Mesenchymal stem cell (in vitro differentiated cells and primary cell): ENCODE results near the gene TCN1.
A peak's percentile ranks its signal among the peaks of the same experiment; 100 is the strongest.
"Not testable (repeated sequence)": the region's sequence is repeated elsewhere in the genome, so short reads cannot be mapped to it uniquely, and the experiment has no call there.

ENCODE experiments used
- DNase-seq: peaks from one replicate; pipeline ENCODE4 v3.0.0-alpha.2; 2013
- H2AFZ ChIP-seq: one replicate; pipeline ENCODE4 v1.6.1; 2013; ENCODE audit warnings: low read depth, mild to moderate bottlenecking, control low read depth, inconsistent platforms, low read length, moderate library complexity
- H2AK5ac ChIP-seq: 2 replicates; pipeline ENCODE4 v1.6.1; 2013; ENCODE audit warnings: low read length, moderate library complexity, mild to moderate bottlenecking, inconsistent platforms; ENCODE audit not compliant: severe bottlenecking
- H2BK120ac ChIP-seq: one replicate; pipeline ENCODE4 v1.6.1; 2013; ENCODE audit warnings: low read depth, mild to moderate bottlenecking, inconsistent platforms, low read length, moderate library complexity
- H2BK12ac ChIP-seq, 2 experiments: one replicate each; pipeline ENCODE4 v1.6.1; 2013; ENCODE audit warnings: inconsistent platforms in 2 of 2, low read length in 2 of 2, mild to moderate bottlenecking in 2 of 2, moderate library complexity in 2 of 2, control low read depth in 1 of 2
- H2BK15ac ChIP-seq: one replicate; pipeline ENCODE4 v1.6.1; 2013; ENCODE audit warnings: mild to moderate bottlenecking, low read depth, inconsistent platforms; ENCODE audit not compliant: poor library complexity, severe bottlenecking
- H2BK5ac ChIP-seq: 2 replicates; pipeline ENCODE4 v1.6.1; 2013; ENCODE audit warnings: low read depth, mild to moderate bottlenecking, low read length, control low read depth, inconsistent platforms; ENCODE audit not compliant: poor library complexity, severe bottlenecking
- H3K14ac ChIP-seq, 2 experiments: one replicate each; pipeline ENCODE4 v1.6.1; 2013; ENCODE audit warnings: inconsistent platforms in 2 of 2, low read length in 2 of 2, control low read depth in 1 of 2, mild to moderate bottlenecking in 1 of 2, moderate library complexity in 1 of 2
- H3K18ac ChIP-seq, 2 experiments: one replicate each; pipeline ENCODE4 v1.6.1; 2013; ENCODE audit warnings: inconsistent platforms in 2 of 2, low read length in 2 of 2, control low read depth in 1 of 2, low read depth in 1 of 2, mild to moderate bottlenecking in 1 of 2
- H3K23ac ChIP-seq, 2 experiments: one replicate each; pipeline ENCODE4 v1.6.1; 2013; ENCODE audit warnings: inconsistent platforms in 2 of 2, low read length in 2 of 2, mild to moderate bottlenecking in 2 of 2, moderate library complexity in 2 of 2, control low read depth in 1 of 2
- H3K27ac ChIP-seq: 2 replicates; pipeline ENCODE4 v1.5.1; 2013; ENCODE audit warnings: mild to moderate bottlenecking, moderate library complexity, low read length, control low read depth, inconsistent platforms; ENCODE audit not compliant: poor library complexity, severe bottlenecking
- H3K27me3 ChIP-seq, 2 experiments: 2 replicates each; pipeline versions ENCODE4 v1.6.1 to v1.7.0; 2013; ENCODE audit warnings: low read length in 2 of 2, mild to moderate bottlenecking in 2 of 2, moderate library complexity in 2 of 2, control low read depth in 1 of 2, inconsistent platforms in 1 of 2; ENCODE audit not compliant: control insufficient read depth in 1 of 2, insufficient read depth in 1 of 2
- H3K36me3 ChIP-seq, 2 experiments: 2 replicates each; pipeline versions ENCODE4 v1.6.1 to v1.7.0; 2013; ENCODE audit warnings: low read length in 2 of 2, control low read depth in 1 of 2, inconsistent platforms in 1 of 2, low read depth in 1 of 2, mild to moderate bottlenecking in 1 of 2; ENCODE audit not compliant: insufficient read depth in 2 of 2, control insufficient read depth in 1 of 2
- H3K4ac ChIP-seq, 2 experiments: one replicate each; pipeline ENCODE4 v1.6.1; 2013; ENCODE audit warnings: inconsistent platforms in 2 of 2, low read length in 2 of 2, mild to moderate bottlenecking in 2 of 2, moderate library complexity in 2 of 2, control low read depth in 1 of 2, low read depth in 1 of 2
- H3K4me1 ChIP-seq: 2 replicates; pipeline ENCODE4 v1.6.1; 2013; ENCODE audit warnings: low read depth, low read length, control low read depth; ENCODE audit not compliant: control insufficient read depth, insufficient read depth
- H3K4me2 ChIP-seq: 2 replicates; pipeline ENCODE4 v1.6.1; 2013; ENCODE audit warnings: low read length, mild to moderate bottlenecking, inconsistent platforms; ENCODE audit not compliant: poor library complexity, severe bottlenecking
- H3K4me3 ChIP-seq, 2 experiments: 2 replicates each; pipeline versions ENCODE4 v1.5.1 to v1.7.0; 2013; ENCODE audit warnings: low read length in 2 of 2, mild to moderate bottlenecking in 2 of 2, control low read depth in 1 of 2, low read depth in 1 of 2; ENCODE audit not compliant: insufficient read depth in 1 of 2
- H3K79me1 ChIP-seq: replicated peaks from 2 replicates; pipeline ENCODE4 v1.6.1; 2013; ENCODE audit warnings: mild to moderate bottlenecking, control low read depth, low read length, inconsistent platforms; ENCODE audit not compliant: poor library complexity, severe bottlenecking
- H3K9ac ChIP-seq: 2 replicates; pipeline ENCODE4 v1.7.0; 2013; ENCODE audit warnings: mild to moderate bottlenecking, low read length, moderate library complexity
- H3K9me3 ChIP-seq: 2 replicates; pipeline ENCODE4 v1.7.0; 2013; ENCODE audit warnings: mild to moderate bottlenecking, low read length; ENCODE audit not compliant: control insufficient read depth
- H4K8ac ChIP-seq: one replicate; pipeline ENCODE4 v1.6.1; 2013; ENCODE audit warnings: inconsistent platforms, mild to moderate bottlenecking, low read length, moderate library complexity
- H4K91ac ChIP-seq: one replicate; pipeline ENCODE4 v1.6.1; 2013; ENCODE audit warnings: mild to moderate bottlenecking, low read length, inconsistent platforms
- WGBS: methylation state at CpG from one replicate; pipeline ENCODE4 v1.1.7; 2013; ENCODE audit warnings: mixed read lengths; 5-methylcytosine and 5-hydroxymethylcytosine counted together

Gene TCN1

DNA sequence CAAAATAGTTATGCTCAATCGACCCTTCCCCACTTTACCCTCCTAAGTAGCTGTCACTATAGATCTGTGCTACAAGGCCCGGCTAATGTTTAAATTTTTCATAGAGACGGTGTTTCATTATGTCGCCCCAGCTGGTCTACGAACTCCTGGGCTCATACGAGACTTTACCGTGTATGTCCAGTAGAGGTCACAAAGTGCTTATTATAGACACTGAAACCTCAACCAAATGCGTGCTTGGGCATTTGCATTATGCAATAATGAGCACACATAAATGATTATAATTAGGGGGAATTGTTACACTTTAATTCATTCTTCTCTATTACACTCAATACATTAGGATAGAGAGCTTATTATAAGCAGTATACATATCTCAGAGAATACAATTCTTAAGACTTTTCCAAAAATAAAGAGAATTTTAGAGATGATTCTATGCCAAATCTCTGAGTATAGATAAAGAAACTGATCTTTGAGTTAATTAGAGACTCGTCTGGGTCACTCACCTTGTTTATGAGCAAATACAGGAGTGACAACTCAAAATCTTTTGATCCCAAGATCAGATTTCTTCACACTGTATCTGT lies 43.2 kb downstream of the TCN1 start:
- peak; percentile 74 for DNase-seq
- WGBS = 35% methylated on average over 6 of the region's 9 CpGs
- Histone ChIP-seq H3K27ac (no peak overlapping the region), H2AK5ac (no peak overlapping the region), H4K91ac (no peak overlapping the region), H3K4me2 (no peak overlapping the region), H2BK15ac (no peak overlapping the region), H3K14ac (no peak overlapping the region), H3K18ac (no peak overlapping the region), H3K4me3 (no peak overlapping the region), H3K36me3 (no peaks in the 10 kb centered on the region), H3K79me1 (no peaks in the 10 kb centered on the region), H3K27me3 (no peaks in the 10 kb centered on the region), H2BK12ac (no peak overlapping the region), H3K9ac (peak overlapping the region; percentile 14), H3K4ac (no peak overlapping the region), H2AFZ (no peak overlapping the region), H3K23ac (no peak overlapping the region), H4K8ac (no peak overlapping the region), H2BK5ac (no peak overlapping the region), H3K4me1 (no peaks in the 10 kb centered on the region), H2BK120ac (no peak overlapping the region), H3K9me3 (no peaks in the 10 kb centered on the region)

DNA sequence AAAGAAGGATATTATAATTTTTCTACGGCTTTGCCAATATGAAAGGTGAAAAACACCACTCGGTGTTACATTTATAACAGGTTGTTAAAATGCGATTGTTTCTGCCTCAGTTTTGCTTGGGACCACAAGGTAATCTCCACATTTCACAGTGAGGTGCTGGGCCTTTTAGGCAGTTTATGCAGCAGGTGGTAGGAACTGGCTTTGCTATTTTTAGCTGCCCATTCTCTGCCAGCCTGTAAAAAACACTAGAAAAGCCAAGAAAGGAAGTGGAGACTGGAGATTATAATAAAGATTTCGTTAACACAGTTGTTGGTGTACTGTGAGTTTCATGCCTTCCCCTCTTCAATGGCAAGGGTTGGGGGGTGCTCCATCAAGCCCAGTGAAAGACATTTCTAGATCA lies 47.7 kb downstream of the TCN1 start:
- no peak overlapping the region for H3K18ac ChIP-seq
- no peaks in the 10 kb centered on the region for H3K79me1 ChIP-seq
- H3K14ac ChIP-seq = no peak overlapping the region
- H2BK12ac ChIP-seq = no peak overlapping the region
- no peak overlapping the region for H3K27ac ChIP-seq
- H4K91ac ChIP-seq = no peak overlapping the region
- H2BK5ac ChIP-seq = no peak overlapping the region
- no peak overlapping the region for H3K9ac ChIP-seq
- no peak overlapping the region for H2BK120ac ChIP-seq
- H2AK5ac ChIP-seq = no peak overlapping the region
- H3K9me3 ChIP-seq = no peaks in the 10 kb centered on the region
- no peak overlapping the region for H3K4ac ChIP-seq
- WGBS = 82% methylated on average over 4 of the region's 4 CpGs
- H2BK15ac ChIP-seq = no peak overlapping the region
- DNase-seq = no peak
- H3K27me3 ChIP-seq = no peaks in the 10 kb centered on the region
- no peak overlapping the region for H3K4me3 ChIP-seq
- no peak overlapping the region for H3K23ac ChIP-seq
- no peak overlapping the region for H4K8ac ChIP-seq
- no peak overlapping the region for H3K4me2 ChIP-seq
- H2AFZ ChIP-seq = no peak overlapping the region
- H3K36me3 ChIP-seq = no peaks in the 10 kb centered on the region
- no peaks in the 10 kb centered on the region for H3K4me1 ChIP-seq

DNA sequence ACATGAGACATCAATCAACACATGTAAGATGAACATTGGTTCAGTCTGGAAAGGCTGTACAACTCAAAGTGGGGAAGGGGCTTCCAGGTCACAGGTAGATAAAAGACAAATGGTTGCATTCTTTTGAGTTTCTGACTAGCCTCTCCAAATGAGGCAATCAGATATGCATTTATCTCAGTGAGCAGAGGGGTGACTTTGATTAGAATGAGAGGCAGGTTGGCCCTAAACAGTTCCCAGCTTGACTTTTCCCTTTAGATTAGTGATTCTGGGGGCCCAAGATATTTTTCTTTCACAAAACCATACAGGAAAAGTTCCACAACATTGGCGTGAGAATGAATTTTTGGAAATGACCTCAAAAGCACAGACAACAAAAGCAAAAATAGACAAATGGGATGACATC lies 49.9 kb downstream of the TCN1 start:
- H2AFZ ChIP-seq, H2BK5ac ChIP-seq, H4K8ac ChIP-seq, H3K9ac ChIP-seq, H3K4me2 ChIP-seq, H4K91ac ChIP-seq, H3K23ac ChIP-seq, H3K9me3 ChIP-seq, DNase-seq, H2BK12ac ChIP-seq, H2BK15ac ChIP-seq, H3K4ac ChIP-seq, H3K27ac ChIP-seq, H3K27me3 ChIP-seq, H2AK5ac ChIP-seq, H3K79me1 ChIP-seq, H3K18ac ChIP-seq, H2BK120ac ChIP-seq, H3K36me3 ChIP-seq, H3K4me1 ChIP-seq, H3K4me3 ChIP-seq, H3K14ac ChIP-seq: not testable (repeated sequence)
- no CpG with 5 or more reads among the region's 1 CpG for WGBS

DNA sequence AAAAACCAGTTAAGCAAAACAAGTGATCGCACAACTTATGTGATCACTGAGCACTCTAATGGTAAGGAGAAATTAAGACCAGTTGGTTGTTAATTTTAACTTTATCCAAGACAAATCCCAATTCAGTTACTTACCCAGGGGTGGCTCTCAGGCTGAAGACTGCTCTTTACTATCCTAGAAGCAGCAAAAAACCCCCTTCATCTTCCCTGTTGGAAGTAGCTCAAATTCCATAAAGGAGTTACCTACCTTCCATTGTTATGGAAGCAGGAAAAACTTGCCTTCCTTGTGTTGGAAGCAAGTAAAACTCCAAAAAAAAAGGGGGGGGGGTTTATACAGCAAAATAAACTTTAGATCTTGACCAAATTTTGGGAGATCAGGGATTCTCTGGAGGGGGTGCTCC lies 50.5 kb downstream of the TCN1 start:
- Histone ChIP-seq H3K18ac (no peak overlapping the region), H3K23ac (no peak overlapping the region), H3K9me3 (no peaks in the 10 kb centered on the region), H3K27ac (no peak overlapping the region), H3K4me1 (no peaks in the 10 kb centered on the region), H2AK5ac (no peak overlapping the region), H3K27me3 (no peaks in the 10 kb centered on the region), H2AFZ (no peak overlapping the region), H3K4ac (no peak overlapping the region), H3K36me3 (no peaks in the 10 kb centered on the region), H3K9ac (no peak overlapping the region), H4K91ac (no peak overlapping the region), H4K8ac (no peak overlapping the region), H2BK5ac (no peak overlapping the region), H3K4me2 (no peak overlapping the region), H2BK120ac (no peak overlapping the region), H3K14ac (no peak overlapping the region), H3K4me3 (no peak overlapping the region), H2BK12ac (no peak overlapping the region), H2BK15ac (no peak overlapping the region), H3K79me1 (no peaks in the 10 kb centered on the region)
- 50% methylated on average over 1 of the region's 1 CpG for WGBS
- no peak for DNase-seq
